Measurements from ENCODE around the gene HOXB8.

DNA sequence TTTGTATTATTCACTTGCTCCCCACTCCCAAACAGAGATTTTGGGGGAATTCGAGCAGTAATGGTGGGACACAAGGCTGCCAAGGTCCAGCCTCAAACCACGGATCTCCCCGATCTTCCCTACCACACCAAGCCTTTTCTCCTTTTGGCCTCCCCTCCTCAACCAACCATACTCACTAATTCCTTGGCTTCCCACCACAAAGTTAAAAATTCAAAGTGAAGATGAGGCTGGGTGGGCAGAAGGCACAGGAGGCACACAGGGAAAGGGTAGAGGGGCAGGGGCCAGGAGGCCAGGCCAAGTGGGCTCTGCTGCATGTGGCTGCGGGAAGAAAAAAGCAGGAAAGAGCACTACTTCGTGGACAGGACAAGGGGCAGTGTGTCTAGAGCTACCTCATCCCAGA, 52.2 kb downstream of the HOXB8 start:
- TF ChIP-seq RARB (CRISPR knock-in tag; IDR thresholded peaks at IDR 0.05), result no peak
- no peak for TF ChIP-seq ESRRG (CRISPR knock-in tag; IDR thresholded peaks at IDR 0.05)
- no peak for TF ChIP-seq ARNTL (CRISPR knock-in tag; IDR thresholded peaks at IDR 0.05; ENCODE audit: borderline replicate concordance, low read depth)
- TF ChIP-seq ZFP3 (CRISPR knock-in tag; IDR thresholded peaks at IDR 0.05), result no peak
- TF ChIP-seq, protein P1, sequence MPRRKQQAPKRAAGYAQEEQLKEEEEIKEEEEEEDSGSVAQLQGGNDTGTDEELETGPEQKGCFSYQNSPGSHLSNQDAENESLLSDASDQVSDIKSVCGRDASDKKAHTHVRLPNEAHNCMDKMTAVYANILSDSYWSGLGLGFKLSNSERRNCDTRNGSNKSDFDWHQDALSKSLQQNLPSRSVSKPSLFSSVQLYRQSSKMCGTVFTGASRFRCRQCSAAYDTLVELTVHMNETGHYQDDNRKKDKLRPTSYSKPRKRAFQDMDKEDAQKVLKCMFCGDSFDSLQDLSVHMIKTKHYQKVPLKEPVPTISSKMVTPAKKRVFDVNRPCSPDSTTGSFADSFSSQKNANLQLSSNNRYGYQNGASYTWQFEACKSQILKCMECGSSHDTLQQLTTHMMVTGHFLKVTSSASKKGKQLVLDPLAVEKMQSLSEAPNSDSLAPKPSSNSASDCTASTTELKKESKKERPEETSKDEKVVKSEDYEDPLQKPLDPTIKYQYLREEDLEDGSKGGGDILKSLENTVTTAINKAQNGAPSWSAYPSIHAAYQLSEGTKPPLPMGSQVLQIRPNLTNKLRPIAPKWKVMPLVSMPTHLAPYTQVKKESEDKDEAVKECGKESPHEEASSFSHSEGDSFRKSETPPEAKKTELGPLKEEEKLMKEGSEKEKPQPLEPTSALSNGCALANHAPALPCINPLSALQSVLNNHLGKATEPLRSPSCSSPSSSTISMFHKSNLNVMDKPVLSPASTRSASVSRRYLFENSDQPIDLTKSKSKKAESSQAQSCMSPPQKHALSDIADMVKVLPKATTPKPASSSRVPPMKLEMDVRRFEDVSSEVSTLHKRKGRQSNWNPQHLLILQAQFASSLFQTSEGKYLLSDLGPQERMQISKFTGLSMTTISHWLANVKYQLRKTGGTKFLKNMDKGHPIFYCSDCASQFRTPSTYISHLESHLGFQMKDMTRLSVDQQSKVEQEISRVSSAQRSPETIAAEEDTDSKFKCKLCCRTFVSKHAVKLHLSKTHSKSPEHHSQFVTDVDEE (CRISPR knock-in tag; IDR thresholded peaks at IDR 0.05), result no peak
- TF ChIP-seq TCF4 (CRISPR knock-in tag; IDR thresholded peaks at IDR 0.05; ENCODE audit: borderline replicate concordance), result no peak

Measured in SK-N-SH treated with all-trans-retinoic acid at 6 μM for 48 hours (cell line).